ENCODE measurements around the gene UAP1L1. TPM values are rescaled to one million over a fixed set of nuclear protein-coding genes. Genes with fewer than 3 reads are reported as not detected.

Gene UAP1L1
- total and polyA plus RNA-seq, 9 of the 15 experiments (the other 6 are each of a cell fraction or from before 2014, with no cell fraction given): 0.20 to 8.6 (median 3.7) TPM

DNA sequence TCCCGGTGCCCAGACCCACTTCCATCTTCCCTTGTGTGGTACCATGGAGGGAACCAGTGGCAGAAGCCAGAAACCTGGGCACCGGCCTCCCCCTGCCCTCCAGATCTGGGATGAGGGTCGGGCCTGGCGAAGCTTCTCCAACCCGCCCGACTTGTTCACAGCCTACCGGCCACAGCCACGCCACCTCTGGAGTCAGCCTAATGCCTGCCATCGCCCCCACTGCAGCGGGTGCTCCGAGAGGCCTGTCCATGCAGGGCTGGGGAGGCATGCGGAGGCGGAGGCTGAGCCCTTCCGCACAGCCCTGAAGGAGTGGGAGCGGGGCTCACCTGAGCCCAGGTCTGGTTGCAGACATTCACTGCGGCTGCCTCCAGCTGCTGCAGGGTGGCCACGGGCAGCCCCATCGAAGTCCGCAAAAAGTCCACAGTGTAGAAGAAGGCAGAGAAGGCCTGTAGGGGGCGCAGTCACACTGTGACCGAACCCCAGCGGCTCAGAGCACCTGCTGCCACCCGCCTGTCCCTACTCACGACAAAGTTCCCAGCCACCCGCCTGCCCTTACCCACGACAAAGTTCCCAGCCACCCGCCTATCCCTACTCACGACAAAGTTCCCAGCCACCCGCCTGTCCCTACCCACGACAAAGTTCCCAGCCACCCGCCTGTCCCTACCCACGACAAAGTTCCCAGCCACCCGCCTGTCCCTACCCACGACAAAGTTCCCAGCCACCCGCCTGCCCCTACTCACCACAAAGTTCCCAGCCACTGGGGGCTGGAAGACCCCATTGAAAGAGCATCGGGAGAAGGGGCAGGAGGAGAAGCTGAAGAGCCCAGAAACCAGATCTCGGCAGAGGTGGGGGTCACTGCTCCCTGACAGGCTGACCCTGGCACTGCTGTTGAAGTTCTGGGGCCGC lies 27.5 kb upstream of the UAP1L1 start (continued):
- TF ChIP-seq, protein P1, sequence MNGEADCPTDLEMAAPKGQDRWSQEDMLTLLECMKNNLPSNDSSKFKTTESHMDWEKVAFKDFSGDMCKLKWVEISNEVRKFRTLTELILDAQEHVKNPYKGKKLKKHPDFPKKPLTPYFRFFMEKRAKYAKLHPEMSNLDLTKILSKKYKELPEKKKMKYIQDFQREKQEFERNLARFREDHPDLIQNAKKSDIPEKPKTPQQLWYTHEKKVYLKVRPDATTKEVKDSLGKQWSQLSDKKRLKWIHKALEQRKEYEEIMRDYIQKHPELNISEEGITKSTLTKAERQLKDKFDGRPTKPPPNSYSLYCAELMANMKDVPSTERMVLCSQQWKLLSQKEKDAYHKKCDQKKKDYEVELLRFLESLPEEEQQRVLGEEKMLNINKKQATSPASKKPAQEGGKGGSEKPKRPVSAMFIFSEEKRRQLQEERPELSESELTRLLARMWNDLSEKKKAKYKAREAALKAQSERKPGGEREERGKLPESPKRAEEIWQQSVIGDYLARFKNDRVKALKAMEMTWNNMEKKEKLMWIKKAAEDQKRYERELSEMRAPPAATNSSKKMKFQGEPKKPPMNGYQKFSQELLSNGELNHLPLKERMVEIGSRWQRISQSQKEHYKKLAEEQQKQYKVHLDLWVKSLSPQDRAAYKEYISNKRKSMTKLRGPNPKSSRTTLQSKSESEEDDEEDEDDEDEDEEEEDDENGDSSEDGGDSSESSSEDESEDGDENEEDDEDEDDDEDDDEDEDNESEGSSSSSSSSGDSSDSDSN (IDR thresholded peaks at IDR 0.05; ENCODE audit: borderline replicate concordance in 1 of 2, low read depth in 2 of 2, low read length in 2 of 2): no peak
- no peak for TF ChIP-seq EP300 (IDR thresholded peaks at IDR 0.05; ENCODE audit: low read length)
- no peak for TF ChIP-seq NUFIP1 (IDR thresholded peaks at IDR 0.05; ENCODE audit: partially characterized antibody)

DNA sequence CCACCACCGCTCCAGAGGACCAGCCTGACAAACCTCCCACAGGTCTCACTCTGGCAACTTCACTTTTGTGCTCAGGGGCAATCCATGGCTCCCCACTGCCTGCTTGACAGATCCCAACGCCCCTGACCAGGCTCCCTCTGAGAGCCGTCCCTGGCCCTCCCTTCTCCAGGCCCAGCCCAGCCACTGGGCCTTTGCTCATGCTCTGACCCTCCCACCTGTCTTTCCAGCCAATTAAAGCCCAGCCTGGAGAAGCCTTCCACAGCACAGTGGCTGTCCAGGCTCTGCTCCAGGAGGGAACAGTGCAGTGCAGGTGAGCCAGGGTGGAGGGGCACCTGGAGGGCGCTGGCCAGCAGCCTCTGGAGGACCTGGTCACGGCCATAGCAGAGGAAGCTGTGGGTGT lies 26.7 kb upstream of the UAP1L1 start:
- Histone ChIP-seq H4K20me1 (replicated peaks; ENCODE audit: control insufficient read depth, insufficient read depth, low read length) (peaks cover 28% of the 10 kb centered on the region), H3K4me3 (no peak overlapping the region), H3K79me2 (ENCODE audit: control insufficient read depth, insufficient read depth, low read length) (no peaks in the 10 kb centered on the region), H3K9ac (ENCODE audit: insufficient read depth in 1 of 2, low read depth in 2 of 2, low read length in 2 of 2) (no peak overlapping the region; a peak in 1 of 4 replicates), H2AFZ (ENCODE audit: low read depth, low read length) (no peak overlapping the region), H3K4me2 (ENCODE audit: insufficient read depth, low read length) (no peak overlapping the region), H3K4me1 (replicated peaks in 1 of 2; ENCODE audit: control insufficient read depth in 2 of 2, insufficient read depth in 2 of 2, low read length in 2 of 2) (peaks cover 2 to 77% of the 10 kb centered on the region in 2 experiments; a peak in 3 of 5 replicates), H3K27me3 (ENCODE audit: control insufficient read depth in 2 of 2, insufficient read depth in 2 of 2, low read length in 2 of 2) (peaks cover 0 to 16% of the 10 kb centered on the region in 2 experiments; a peak in 2 of 5 replicates), H3K27ac (ENCODE audit: extremely low read depth, low read depth, low read length) (no peak overlapping the region), H3K9me3 (replicated peaks; ENCODE audit: control insufficient read depth, insufficient read depth, low read depth, low read length) (no peaks in the 10 kb centered on the region), H3K9me1 (ENCODE audit: control insufficient read depth, insufficient read depth, low read length) (peaks cover 2% of the 10 kb centered on the region), H3K36me3 (ENCODE audit: control insufficient read depth, insufficient read depth, low read length) (no peaks in the 10 kb centered on the region)
- ChIA-PET CTCF (ENCODE audit: low intra/inter-chr PET ratio) (interaction anchor here (0.6 to 1.6 kb wide), 3 partner anchors 17 to 186 kb away, joined by 3 to 6 read pairs (median 5); no protein-coding TSS in a partner anchor), POLR2A (no interaction called here)
- TF ChIP-seq ZNF644 (tag; IDR thresholded peaks at IDR 0.05; ENCODE audit: low read depth) (no peak), PHB (CRISPR knock-in tag; IDR thresholded peaks at IDR 0.05) (no peak), CBFA2T3 (IDR thresholded peaks at IDR 0.05) (no peak), GATA2 (CRISPR knock-in tag; IDR thresholded peaks at IDR 0.05) (no peak)
- TF ChIP-seq, protein P2, sequence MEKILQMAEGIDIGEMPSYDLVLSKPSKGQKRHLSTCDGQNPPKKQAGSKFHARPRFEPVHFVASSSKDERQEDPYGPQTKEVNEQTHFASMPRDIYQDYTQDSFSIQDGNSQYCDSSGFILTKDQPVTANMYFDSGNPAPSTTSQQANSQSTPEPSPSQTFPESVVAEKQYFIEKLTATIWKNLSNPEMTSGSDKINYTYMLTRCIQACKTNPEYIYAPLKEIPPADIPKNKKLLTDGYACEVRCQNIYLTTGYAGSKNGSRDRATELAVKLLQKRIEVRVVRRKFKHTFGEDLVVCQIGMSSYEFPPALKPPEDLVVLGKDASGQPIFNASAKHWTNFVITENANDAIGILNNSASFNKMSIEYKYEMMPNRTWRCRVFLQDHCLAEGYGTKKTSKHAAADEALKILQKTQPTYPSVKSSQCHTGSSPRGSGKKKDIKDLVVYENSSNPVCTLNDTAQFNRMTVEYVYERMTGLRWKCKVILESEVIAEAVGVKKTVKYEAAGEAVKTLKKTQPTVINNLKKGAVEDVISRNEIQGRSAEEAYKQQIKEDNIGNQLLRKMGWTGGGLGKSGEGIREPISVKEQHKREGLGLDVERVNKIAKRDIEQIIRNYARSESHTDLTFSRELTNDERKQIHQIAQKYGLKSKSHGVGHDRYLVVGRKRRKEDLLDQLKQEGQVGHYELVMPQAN (IDR thresholded peaks at IDR 0.05; ENCODE audit: borderline replicate concordance): no peak
- FAIRE-seq (no peak), ATAC-seq (no peak), DNase-seq (ENCODE audit: extremely low read depth in 1 of 4, low spot score in 3 of 4) (no peak)
- intact Hi-C loops (cut with micrococcal nuclease): loop anchor here (2.0 to 5.0 kb wide), 2 partner anchors 67 to 176 kb away; partner anchors contain the start of gene RNF224
- in situ Hi-C loops (cut with MboI): no loop called here
- WGBS (ENCODE audit: insufficient coverage, low coverage, missing lambda C conversion rate): 40% methylated on average over 5 of the region's 5 CpGs
- no TSS peak for BruUV-seq (replicated peaks)

All from K562 (cell line).